WERI-Rb-1 (cell line): ENCODE results near the gene APBA3.
A peak's percentile ranks its signal among the peaks of the same experiment; 100 is the strongest.

Source experiments
- DNase-seq: peaks from one replicate; pipeline ENCODE4 v3.0.0-alpha.2; 2020
- H3K27ac ChIP-seq: fragments of 250-450 bp; sonication (Bioruptor Pico); 2 replicates; pipeline ENCODE4 v1.5.1; 2020; ENCODE audit warnings: mild to moderate bottlenecking, moderate library complexity
- H3K27me3 ChIP-seq: fragments of 250-450 bp; sonication (Bioruptor Pico); 2 replicates; pipeline ENCODE4 v1.5.1; 2021; ENCODE audit warnings: mild to moderate bottlenecking, low read depth, moderate library complexity; ENCODE audit not compliant: insufficient read depth, severe bottlenecking
- H3K36me3 ChIP-seq: fragments of 250-450 bp; sonication (Bioruptor Pico); 2 replicates; pipeline ENCODE4 v1.5.1; 2020; ENCODE audit warnings: mild to moderate bottlenecking, moderate library complexity
- H3K4me3 ChIP-seq: 2 replicates; pipeline ENCODE4 v1.5.1; 2011; ENCODE audit warnings: low read depth, mild to moderate bottlenecking, control low read depth, low read length
- H3K9me3 ChIP-seq: fragments of 250-450 bp; sonication (Bioruptor Pico); 2 replicates; pipeline ENCODE4 v1.5.1; 2021; ENCODE audit warnings: mild to moderate bottlenecking, moderate library complexity; ENCODE audit not compliant: severe bottlenecking
- TF ChIP-seq, protein P1 (sequence below): IDR thresholded peaks from 2 replicates; pipeline ENCODE4 v1.5.1; 2011; ENCODE audit warnings: low read depth, mild to moderate bottlenecking, control low read depth, inconsistent platforms, low read length

The APBA3 gene

DNA sequence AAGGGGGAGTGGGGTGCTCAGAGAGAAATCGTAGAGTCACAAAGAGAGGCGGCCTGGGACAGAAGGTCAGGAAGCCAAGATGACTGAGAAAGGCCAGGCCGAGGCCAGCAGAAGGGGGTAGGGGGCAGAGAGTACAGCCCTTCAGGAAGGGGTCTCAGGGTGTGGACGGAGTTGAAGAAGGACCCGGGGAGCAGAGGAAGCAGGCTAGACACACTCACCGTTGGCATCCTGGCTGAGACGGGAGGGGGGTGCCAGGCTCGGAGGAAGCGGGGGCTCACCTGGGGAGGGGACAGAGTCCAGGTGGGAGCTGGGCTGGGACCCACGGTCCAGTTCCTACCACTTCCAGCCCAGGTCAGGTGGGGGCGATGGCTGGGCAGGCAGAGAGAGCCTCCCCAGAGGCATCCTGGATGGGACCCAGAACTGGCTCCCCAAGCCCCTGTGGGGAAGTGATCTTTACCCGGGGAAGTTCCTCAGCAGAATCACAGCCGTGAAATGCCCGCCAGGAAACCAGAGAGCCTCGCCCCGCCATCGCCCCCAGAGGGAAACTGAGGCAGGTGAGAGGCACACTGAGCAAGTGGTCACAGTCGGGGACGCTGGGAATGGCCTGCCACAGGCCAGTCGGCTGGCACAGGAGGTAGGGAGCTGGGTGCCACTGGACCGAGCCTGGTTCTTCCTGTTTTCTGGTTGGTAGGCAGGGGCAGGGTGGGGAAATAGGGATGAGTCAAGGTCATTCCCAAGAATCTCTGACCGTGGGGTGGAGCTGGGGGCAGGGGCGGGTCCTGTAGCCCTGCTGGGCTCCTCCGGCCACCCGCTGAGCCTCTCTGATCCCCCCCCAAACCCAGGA is 23.3 kb upstream of the APBA3 start:
- peaks cover 37% of the 10 kb centered on the region for H3K36me3 ChIP-seq
- H3K27ac ChIP-seq, result peak overlapping the region; percentile 34; the same call in 1 of the 2 replicates
- TF ChIP-seq, protein P1, sequence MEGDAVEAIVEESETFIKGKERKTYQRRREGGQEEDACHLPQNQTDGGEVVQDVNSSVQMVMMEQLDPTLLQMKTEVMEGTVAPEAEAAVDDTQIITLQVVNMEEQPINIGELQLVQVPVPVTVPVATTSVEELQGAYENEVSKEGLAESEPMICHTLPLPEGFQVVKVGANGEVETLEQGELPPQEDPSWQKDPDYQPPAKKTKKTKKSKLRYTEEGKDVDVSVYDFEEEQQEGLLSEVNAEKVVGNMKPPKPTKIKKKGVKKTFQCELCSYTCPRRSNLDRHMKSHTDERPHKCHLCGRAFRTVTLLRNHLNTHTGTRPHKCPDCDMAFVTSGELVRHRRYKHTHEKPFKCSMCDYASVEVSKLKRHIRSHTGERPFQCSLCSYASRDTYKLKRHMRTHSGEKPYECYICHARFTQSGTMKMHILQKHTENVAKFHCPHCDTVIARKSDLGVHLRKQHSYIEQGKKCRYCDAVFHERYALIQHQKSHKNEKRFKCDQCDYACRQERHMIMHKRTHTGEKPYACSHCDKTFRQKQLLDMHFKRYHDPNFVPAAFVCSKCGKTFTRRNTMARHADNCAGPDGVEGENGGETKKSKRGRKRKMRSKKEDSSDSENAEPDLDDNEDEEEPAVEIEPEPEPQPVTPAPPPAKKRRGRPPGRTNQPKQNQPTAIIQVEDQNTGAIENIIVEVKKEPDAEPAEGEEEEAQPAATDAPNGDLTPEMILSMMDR, result peak; percentile 32; the same call in 1 of the 2 replicates
- DNase-seq, result no peak
- no peaks in the 10 kb centered on the region for H3K27me3 ChIP-seq
- peaks cover 14% of the 10 kb centered on the region for H3K9me3 ChIP-seq
- peak overlapping the region; percentile 79 for H3K4me3 ChIP-seq

DNA sequence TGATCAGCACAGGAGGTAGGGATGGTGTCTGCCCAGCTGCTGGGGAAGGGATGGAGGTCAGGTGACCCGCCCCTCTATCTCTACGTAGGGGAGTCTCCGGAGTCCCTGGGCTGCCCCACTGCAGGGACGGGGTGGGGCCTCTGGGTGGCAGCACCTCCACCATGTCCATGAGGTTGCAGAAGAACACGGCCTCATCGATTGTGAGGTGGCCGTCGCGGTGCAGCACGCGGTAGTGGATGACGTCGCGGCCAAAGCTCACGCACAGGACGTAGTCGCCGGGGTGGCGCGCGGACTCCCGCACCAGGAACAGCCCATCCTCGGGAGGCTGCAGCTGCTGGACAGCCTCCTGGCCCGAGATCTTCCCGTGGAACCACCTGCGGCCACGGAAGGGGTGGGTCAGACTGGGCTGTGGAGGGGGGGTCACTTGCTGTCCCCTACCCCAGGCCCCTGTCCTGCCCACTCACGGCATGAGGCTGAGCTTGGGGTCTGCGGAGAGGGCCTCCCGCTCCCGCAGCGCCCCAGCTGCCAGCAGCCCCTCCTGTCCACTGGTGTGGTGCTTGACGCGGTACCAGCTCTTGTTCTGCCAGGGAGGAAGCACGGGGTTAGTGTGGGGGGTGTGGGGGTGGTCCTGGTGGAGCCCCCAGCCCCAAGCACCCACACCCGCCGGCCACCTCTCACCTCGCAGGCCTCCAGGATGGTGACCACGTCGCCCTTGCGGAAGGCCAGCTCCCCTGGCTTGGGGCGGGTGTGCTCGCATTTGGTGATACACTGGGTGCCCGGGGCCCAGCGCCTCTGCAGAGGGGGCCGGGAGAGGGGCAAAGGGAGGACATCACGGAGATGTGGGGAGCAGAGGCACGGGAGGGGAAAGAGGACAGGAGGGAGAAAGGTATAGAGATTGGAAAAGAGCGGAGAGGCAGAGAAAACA is 22.4 kb upstream of the APBA3 start:
- TF ChIP-seq, protein P1, result peak; percentile 88
- peaks cover 40% of the 10 kb centered on the region for H3K36me3 ChIP-seq
- no peaks in the 10 kb centered on the region for H3K27me3 ChIP-seq
- DNase-seq, result peak; percentile 79
- no peak overlapping the region for H3K4me3 ChIP-seq
- peak overlapping the region; percentile 34; the same call in 1 of the 2 replicates for H3K27ac ChIP-seq
- peaks cover 14% of the 10 kb centered on the region for H3K9me3 ChIP-seq

DNA sequence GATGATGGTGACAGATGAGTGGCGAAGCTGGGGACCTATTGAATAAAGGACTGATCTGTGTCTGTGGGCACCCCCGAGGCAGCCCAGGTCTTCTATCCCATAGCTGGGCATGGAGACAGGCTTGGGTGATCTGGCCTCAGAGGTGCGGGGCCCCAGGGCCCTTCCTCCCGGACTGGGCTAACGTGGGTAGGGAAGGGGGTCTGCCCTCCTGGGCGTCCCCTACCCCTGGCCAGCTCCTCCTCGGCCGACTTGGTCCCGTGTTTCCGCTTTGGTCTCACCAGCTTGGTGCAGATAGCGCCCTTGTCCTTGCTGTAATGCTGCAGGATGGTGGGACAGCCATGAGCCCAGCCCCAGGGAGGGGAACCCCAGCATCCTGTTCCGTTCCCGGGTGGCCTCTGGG is 21.4 kb upstream of the APBA3 start:
- peaks cover 14% of the 10 kb centered on the region for H3K9me3 ChIP-seq
- DNase-seq, result no peak
- TF ChIP-seq, protein P1, result no peak
- H3K36me3 ChIP-seq, result peaks cover 50% of the 10 kb centered on the region
- no peak overlapping the region for H3K4me3 ChIP-seq
- no peak overlapping the region for H3K27ac ChIP-seq
- no peaks in the 10 kb centered on the region for H3K27me3 ChIP-seq

DNA sequence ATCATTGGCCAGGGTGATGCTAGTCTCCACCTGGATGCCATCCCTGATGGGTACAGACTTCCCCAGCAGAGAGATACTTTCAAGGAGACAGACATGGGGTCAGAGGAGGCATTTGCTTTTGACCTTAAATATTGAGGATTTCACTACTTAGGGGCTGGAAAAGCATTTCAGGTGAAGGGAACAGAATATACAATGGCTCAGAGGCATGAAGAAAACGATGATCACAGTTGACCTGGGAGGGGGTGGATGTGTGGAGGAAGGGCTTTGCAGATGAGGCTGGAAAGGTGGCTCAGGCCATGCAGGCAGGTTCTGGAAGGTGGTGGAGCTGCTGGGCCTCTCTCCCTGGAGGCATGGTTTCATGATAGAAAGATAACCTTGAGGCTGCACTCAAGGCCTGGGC is 20.8 kb upstream of the APBA3 start:
- DNase-seq, result no peak
- Histone ChIP-seq H3K36me3 (peaks cover 56% of the 10 kb centered on the region), H3K27ac (no peak overlapping the region), H3K9me3 (peaks cover 14% of the 10 kb centered on the region), H3K27me3 (no peaks in the 10 kb centered on the region), H3K4me3 (no peak overlapping the region)
- TF ChIP-seq, protein P1, result no peak

DNA sequence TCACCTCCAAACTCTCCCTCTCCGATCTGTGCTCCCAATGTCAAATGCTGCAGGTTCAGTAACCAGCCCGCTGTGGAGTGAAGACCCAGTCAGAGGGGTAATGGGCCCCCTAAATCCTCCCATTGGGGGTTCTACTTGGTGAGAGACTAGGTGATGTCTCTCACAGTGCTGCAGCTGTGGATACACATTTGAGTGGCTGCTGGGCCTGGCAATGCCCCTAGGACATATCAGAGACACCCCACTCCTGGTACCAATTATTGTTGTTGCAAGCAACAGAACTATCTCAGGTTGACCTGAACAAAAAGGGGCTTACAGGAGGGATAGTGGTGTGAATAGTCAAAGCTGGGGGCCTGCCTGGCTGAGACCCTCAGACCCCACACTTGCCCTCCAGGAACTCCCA is 20.1 kb upstream of the APBA3 start:
- H3K4me3 ChIP-seq, result no peak overlapping the region
- peaks cover 14% of the 10 kb centered on the region for H3K9me3 ChIP-seq
- H3K27ac ChIP-seq, result no peak overlapping the region
- DNase-seq, result no peak
- no peaks in the 10 kb centered on the region for H3K27me3 ChIP-seq
- H3K36me3 ChIP-seq, result peaks cover 61% of the 10 kb centered on the region
- TF ChIP-seq, protein P1, result no peak
